Measurements from ENCODE around the gene ZNF107. TPM values are rescaled to one million over a fixed set of nuclear protein-coding genes. Genes with fewer than 3 reads are reported as not detected.
"Not testable (repeated sequence)": the region's sequence is repeated elsewhere in the genome, so short reads cannot be mapped to it uniquely, and the experiment has no call there.

Gene ZNF107
- total RNA-seq, 2 donors from 2014 or later, result 4.1 to 5.5 TPM

- no peak overlapping the region for H3K4me3 ChIP-seq
- H3K27ac ChIP-seq, result no peak overlapping the region
- intact Hi-C loops (cut with DNase I), result no loop called here
- no peaks in the 10 kb centered on the region for H3K4me1 ChIP-seq
- no peak overlapping the region for H3K9ac ChIP-seq (ENCODE audit: low read depth in 2 of 2, low read length in 2 of 2)
- no peaks in the 10 kb centered on the region for H3K27me3 ChIP-seq
- H3K36me3 ChIP-seq, result no peaks in the 10 kb centered on the region
- TF ChIP-seq CTCF (IDR thresholded peaks at IDR 0.05), result no peak
- DNase-seq, result no peak
- H3K9me3 ChIP-seq, result no peaks in the 10 kb centered on the region
Observed at GRCh38 chr7:64685741-64686140, 19.8 kb downstream of the ZNF107 start.

- Histone ChIP-seq H3K9me3 (no peaks in the 10 kb centered on the region), H3K4me1 (no peaks in the 10 kb centered on the region), H3K36me3 (no peaks in the 10 kb centered on the region), H3K27me3 (no peaks in the 10 kb centered on the region), H3K4me3 (no peak overlapping the region), H3K9ac (ENCODE audit: low read depth in 2 of 2, low read length in 2 of 2) (no peak overlapping the region), H3K27ac (no peak overlapping the region)
- DNase-seq, result no peak
- intact Hi-C loops (cut with DNase I), result no loop called here
- TF ChIP-seq CTCF (IDR thresholded peaks at IDR 0.05), result no peak
Observed at GRCh38 chr7:64686493-64687184, 20.7 kb downstream of the ZNF107 start.

- intact Hi-C loops (cut with DNase I), result no loop called here
- no peaks in the 10 kb centered on the region for H3K36me3 ChIP-seq
Observed at GRCh38 chr7:64687249-64687648, 21.3 kb downstream of the ZNF107 start.

GRCh38 chr7:64688988-64689387, 23.1 kb downstream of the ZNF107 start:
- Histone ChIP-seq H3K9me3 (no peaks in the 10 kb centered on the region), H3K9ac (ENCODE audit: low read depth in 2 of 2, low read length in 2 of 2) (no peak overlapping the region), H3K4me3 (no peak overlapping the region), H3K27me3 (no peaks in the 10 kb centered on the region), H3K36me3 (no peaks in the 10 kb centered on the region), H3K27ac (no peak overlapping the region), H3K4me1 (no peaks in the 10 kb centered on the region)
- no peak for TF ChIP-seq CTCF (IDR thresholded peaks at IDR 0.05)
- intact Hi-C loops (cut with DNase I), result no loop called here
- DNase-seq, result no peak

More at GRCh38 chr7:64687249-64687648, 21.3 kb downstream of the ZNF107 start:
- H3K9ac ChIP-seq (ENCODE audit: low read depth in 2 of 2, low read length in 2 of 2), result no peak overlapping the region
- no peak overlapping the region for H3K4me3 ChIP-seq
- no peak overlapping the region for H3K27ac ChIP-seq
- no peak for DNase-seq
- no peaks in the 10 kb centered on the region for H3K4me1 ChIP-seq
- TF ChIP-seq CTCF (IDR thresholded peaks at IDR 0.05), result no peak
- H3K27me3 ChIP-seq, result no peaks in the 10 kb centered on the region
- H3K9me3 ChIP-seq, result no peaks in the 10 kb centered on the region

- H3K9me3 ChIP-seq, result no peaks in the 10 kb centered on the region
- TF ChIP-seq CTCF (IDR thresholded peaks at IDR 0.05), result no peak
- H3K27ac ChIP-seq, result no peak overlapping the region
- DNase-seq, result no peak
- intact Hi-C loops (cut with DNase I), result no loop called here
- H3K4me3 ChIP-seq, result no peak overlapping the region
- H3K9ac ChIP-seq (ENCODE audit: low read depth in 2 of 2, low read length in 2 of 2), result no peak overlapping the region
- H3K27me3 ChIP-seq, result no peaks in the 10 kb centered on the region
- H3K4me1 ChIP-seq, result no peaks in the 10 kb centered on the region
- no peaks in the 10 kb centered on the region for H3K36me3 ChIP-seq
Observed at GRCh38 chr7:64691831-64692230, 25.9 kb downstream of the ZNF107 start.

GRCh38 chr7:64697863-64698262, 31.9 kb downstream of the ZNF107 start:
- H3K36me3 ChIP-seq; intact Hi-C loops (cut with DNase I); DNase-seq; H3K9ac ChIP-seq (ENCODE audit: low read depth in 2 of 2, low read length in 2 of 2); H3K9me3 ChIP-seq; H3K4me1 ChIP-seq; H3K27me3 ChIP-seq; H3K4me3 ChIP-seq; H3K27ac ChIP-seq: not testable (repeated sequence)

Data from colonic mucosa (tissue), 4 donors.